Heart left ventricle (tissue), 16 donors: ENCODE measurements around the gene HBG2. TPM values are rescaled to one million over a fixed set of nuclear protein-coding genes. Genes with fewer than 3 reads are reported as not detected.

Experiments used
- ATAC-seq, 4 donors: fragments of 200-7000 bp; cut with Tn5 transposase; one replicate each; pipeline ENCODE4 v1.9.1; 2020 to 2022; ENCODE audit warnings: moderate library complexity in 4 of 4, mild to moderate bottlenecking in 3 of 4, moderate number of reproducible peaks in 1 of 4
- DNase-seq, 5 donors: peaks; one replicate each; pipeline ENCODE4 v3.0.0-alpha.2; 2020
- H3K27ac ChIP-seq, 12 donors: fragments of 200-600 bp; sonication (generic) in 4 of 12; one replicate each; pipeline versions ENCODE4 v1.5.0 to v1.8.0; 2016 to 2022; ENCODE audit warnings: mild to moderate bottlenecking in 2 of 12
- H3K27me3 ChIP-seq, 9 donors: fragments of 200-600 bp; sonication (generic) in 2 of 9; one replicate each; pipeline versions ENCODE4 v1.5.1 to v1.8.0; 2016 to 2022; ENCODE audit warnings: mild to moderate bottlenecking in 3 of 9
- H3K36me3 ChIP-seq, 9 donors: fragments of 200-600 bp; sonication (generic) in 2 of 9; one replicate each; pipeline versions ENCODE4 v1.5.0 to v1.8.0; 2018 to 2022; ENCODE audit warnings: mild to moderate bottlenecking in 2 of 9
- H3K4me1 ChIP-seq, 12 donors: fragments of 200-600 bp; sonication (generic) in 4 of 12; one replicate each; pipeline versions ENCODE4 v1.5.0 to v1.8.0; 2016 to 2022; ENCODE audit warnings: mild to moderate bottlenecking in 3 of 12
- H3K4me3 ChIP-seq, 12 donors: fragments of 200-600 bp; sonication (generic) in 4 of 12; one replicate each; pipeline versions ENCODE4 v1.5.0 to v1.8.0; 2017 to 2022; ENCODE audit warnings: mild to moderate bottlenecking in 9 of 12, moderate library complexity in 4 of 12
- H3K9me3 ChIP-seq, 12 donors: fragments of 200-600 bp; sonication (generic) in 4 of 12; one replicate each; pipeline versions ENCODE4 v1.5.0 to v1.8.0; 2016 to 2022; ENCODE audit warnings: mild to moderate bottlenecking in 1 of 12
- POLR2A ChIP-seq, 2 donors: fragments of 450-650 bp; IDR thresholded peaks; one replicate each; pipeline ENCODE4 v1.6.1; 2017; ENCODE audit warnings: antibody characterized with exemption in 2 of 2, mild to moderate bottlenecking in 2 of 2, moderate library complexity in 2 of 2
- WGBS, 4 donors: extraction: QIAGEN DNeasy Blood & Tissue Kit in 2 of 4; methylation state at CpG; one replicate each; pipeline versions ENCODE4 v1.1.5 to v1.1.7; 2013 to 2018; 5-methylcytosine and 5-hydroxymethylcytosine counted together
- intact Hi-C, 10 donors: fragments of 100-400 bp; cut with DNase I; formaldehyde crosslinking; loops; one replicate each; pipeline versions ENCODE4 v1.11.1 to v1.14.2; 2022
- polyA plus RNA-seq, 2 donors: library from polyadenylated mRNA; stranded (reverse); fragments of 200-250 nt; gene quantifications; one replicate each; pipeline ENCODE4 v1.2.3, GENCODE V29; 2013
- total RNA-seq, 9 donors: library from RNA; depleted of rRNA in 2 of 9; stranded (reverse); fragments of >200 nt in 2 of 9; fragmentation: NEBNext Ultra II Directional in 3 of 9; extraction: Animal tissue kit (Norgen Biotek cat#: 25700) in 3 of 9; gene quantifications; one replicate each; pipeline versions ENCODE4 v1.1.0 to v1.2.4, GENCODE V29; 2016 to 2023
- TF ChIP-seq, protein P1 (sequence below), 12 donors: fragments of 200-600 bp; sonication (generic) in 4 of 12; IDR thresholded peaks; one replicate each; pipeline versions ENCODE4 v1.5.0 to v1.8.0; 2018 to 2022; ENCODE audit warnings: antibody characterized with exemption in 12 of 12, mild to moderate bottlenecking in 5 of 12
- donor health status: ischemic (EF 13 %, LVEDD 7.1; RV severe dilation, severe dysfunction).
- donor health status: healthy with polysubstance abuse.
- donor health status: DM: no; HTN: yes; CAD: no.
- donor health status: DM: no; HTN: no; CAD: no.
- donor health status: ischemic (EF 25% LVEDD 6.9; RV normal size, moderate dysfunction).
- donor health status: ischemic (EF 25% LVEDD 5.7; RV mildly dilated, moderate dysfunction).
- donor health status: healthy.
- donor health status: DM: yes; HTN: yes; CAD: no.
- donor health status: ischemic (EF 35%, LVEDD 5.7; RV mildly dilated, moderate dysfunction).
- donor health status: nonischemic (EF 11% LVEDD 7.7; RV severe dilation, severe dysfunction).
- donor health status: DM: yes; HTN: yes; CAD: no.
- donor health status: PGD.
- donor health status: ischemic (EF 29% LVEDD 5.4; RV normal size, mild dysfunction).
- donor health status: nonischemic (EF 23%, LVEDD 6.1; RV moderate dilation, normal function).

The HBG2 gene
- total and polyA plus RNA-seq, 11 donors: 0.72 to 2.0 (median 1.9) TPM; not detected in 8

DNA sequence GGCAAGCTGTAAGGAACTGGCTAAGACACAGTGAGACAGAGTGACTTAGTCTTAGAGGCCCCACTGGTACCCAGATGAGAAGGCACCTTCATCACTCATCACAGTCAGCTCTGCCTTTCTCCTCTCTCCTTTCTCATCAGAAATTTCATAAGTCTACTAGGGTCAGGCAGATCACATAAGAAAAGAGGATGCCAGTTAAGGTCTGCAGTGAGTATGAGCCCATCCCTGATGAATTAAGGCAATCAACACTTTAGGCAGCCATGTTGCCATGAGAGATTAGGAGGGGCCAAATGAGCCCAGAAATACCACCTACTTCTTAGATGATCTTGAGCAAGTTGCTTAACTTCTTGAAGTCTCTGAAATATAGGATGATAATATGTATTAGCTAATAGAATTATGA, 27.0 kb upstream of the HBG2 start:
- Histone ChIP-seq H3K9me3 (no peaks in the 10 kb centered on the region), H3K4me1 (peaks cover 0 to 5% (median 0%) of the 10 kb centered on the region in 12 donors), H3K4me3 (no peak overlapping the region), H3K27ac (no peak overlapping the region), H3K27me3 (no peaks in the 10 kb centered on the region), H3K36me3 (no peaks in the 10 kb centered on the region)
- DNase-seq (no peak), ATAC-seq (no peak)
- intact Hi-C loops: no loop called here
- TF ChIP-seq, protein P1, sequence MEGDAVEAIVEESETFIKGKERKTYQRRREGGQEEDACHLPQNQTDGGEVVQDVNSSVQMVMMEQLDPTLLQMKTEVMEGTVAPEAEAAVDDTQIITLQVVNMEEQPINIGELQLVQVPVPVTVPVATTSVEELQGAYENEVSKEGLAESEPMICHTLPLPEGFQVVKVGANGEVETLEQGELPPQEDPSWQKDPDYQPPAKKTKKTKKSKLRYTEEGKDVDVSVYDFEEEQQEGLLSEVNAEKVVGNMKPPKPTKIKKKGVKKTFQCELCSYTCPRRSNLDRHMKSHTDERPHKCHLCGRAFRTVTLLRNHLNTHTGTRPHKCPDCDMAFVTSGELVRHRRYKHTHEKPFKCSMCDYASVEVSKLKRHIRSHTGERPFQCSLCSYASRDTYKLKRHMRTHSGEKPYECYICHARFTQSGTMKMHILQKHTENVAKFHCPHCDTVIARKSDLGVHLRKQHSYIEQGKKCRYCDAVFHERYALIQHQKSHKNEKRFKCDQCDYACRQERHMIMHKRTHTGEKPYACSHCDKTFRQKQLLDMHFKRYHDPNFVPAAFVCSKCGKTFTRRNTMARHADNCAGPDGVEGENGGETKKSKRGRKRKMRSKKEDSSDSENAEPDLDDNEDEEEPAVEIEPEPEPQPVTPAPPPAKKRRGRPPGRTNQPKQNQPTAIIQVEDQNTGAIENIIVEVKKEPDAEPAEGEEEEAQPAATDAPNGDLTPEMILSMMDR (IDR thresholded peaks at IDR 0.05): no peak
- TF ChIP-seq POLR2A (IDR thresholded peaks at IDR 0.05): no peak

DNA sequence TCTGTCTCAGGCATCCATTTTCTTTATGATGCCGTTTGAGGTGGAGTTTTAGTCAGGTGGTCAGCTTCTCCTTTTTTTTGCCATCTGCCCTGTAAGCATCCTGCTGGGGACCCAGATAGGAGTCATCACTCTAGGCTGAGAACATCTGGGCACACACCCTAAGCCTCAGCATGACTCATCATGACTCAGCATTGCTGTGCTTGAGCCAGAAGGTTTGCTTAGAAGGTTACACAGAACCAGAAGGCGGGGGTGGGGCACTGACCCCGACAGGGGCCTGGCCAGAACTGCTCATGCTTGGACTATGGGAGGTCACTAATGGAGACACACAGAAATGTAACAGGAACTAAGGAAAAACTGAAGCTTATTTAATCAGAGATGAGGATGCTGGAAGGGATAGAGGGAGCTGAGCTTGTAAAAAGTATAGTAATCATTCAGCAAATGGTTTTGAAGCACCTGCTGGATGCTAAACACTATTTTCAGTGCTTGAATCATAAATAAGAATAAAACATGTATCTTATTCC, 26.1 kb upstream of the HBG2 start:
- DNase-seq: peak in 3 of 5 donors; percentile 16 to 63 (median 38)
- peak in 3 of 4 donors; percentile 56 to 90 (median 80) for ATAC-seq
- H3K4me1 ChIP-seq: peaks cover 0 to 5% (median 0%) of the 10 kb centered on the region in 12 donors
- H3K27me3 ChIP-seq: no peaks in the 10 kb centered on the region
- intact Hi-C loops: no loop called here
- no peak overlapping the region for H3K4me3 ChIP-seq
- no peak overlapping the region for H3K27ac ChIP-seq
- H3K9me3 ChIP-seq: no peaks in the 10 kb centered on the region
- TF ChIP-seq POLR2A (IDR thresholded peaks at IDR 0.05): no peak
- TF ChIP-seq, protein P1 (IDR thresholded peaks at IDR 0.05): no peak
- no peaks in the 10 kb centered on the region for H3K36me3 ChIP-seq
- WGBS, 4 donors: 48 to 58% (median 53%) methylated on average over 3 of the region's 3 CpGs

DNA sequence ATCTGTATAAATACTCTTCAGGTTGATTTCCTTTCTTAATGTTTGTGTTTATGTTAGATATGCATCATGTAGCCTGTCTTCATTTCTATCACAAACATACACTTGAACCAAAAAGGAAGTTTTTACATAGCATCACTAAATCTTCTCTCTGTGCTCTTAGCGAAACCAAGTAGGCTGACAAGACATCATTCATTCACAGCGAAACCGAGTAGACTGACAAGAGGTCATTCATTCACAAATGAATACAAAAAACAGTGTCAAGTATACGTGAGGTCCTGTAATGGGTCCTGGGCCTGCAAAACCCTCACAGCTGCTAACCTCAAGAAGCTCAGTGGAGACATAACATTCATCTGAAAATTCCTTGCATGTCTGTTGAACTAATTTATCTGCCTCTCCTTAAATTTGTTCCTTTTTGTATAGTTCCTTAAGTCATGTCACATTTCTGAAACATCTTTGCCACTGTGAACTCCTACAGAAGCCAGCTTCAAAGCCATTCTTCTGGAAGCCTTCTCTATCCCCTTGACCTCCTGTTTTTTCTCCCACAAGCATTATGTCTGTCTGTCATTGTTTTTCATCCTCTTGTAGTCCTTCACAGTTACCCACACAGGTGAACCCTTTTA, 25.0 kb upstream of the HBG2 start:
- Histone ChIP-seq H3K9me3 (no peaks in the 10 kb centered on the region), H3K4me3 (no peak overlapping the region), H3K27ac (no peak overlapping the region), H3K36me3 (no peaks in the 10 kb centered on the region), H3K27me3 (no peaks in the 10 kb centered on the region), H3K4me1 (peaks cover 0 to 5% (median 0%) of the 10 kb centered on the region in 12 donors)
- DNase-seq (no peak), ATAC-seq (no peak)
- TF ChIP-seq, protein P1 (IDR thresholded peaks at IDR 0.05): no peak
- TF ChIP-seq POLR2A (IDR thresholded peaks at IDR 0.05): no peak
- 78 to 84% (median 81%) methylated on average over 4 of the region's 4 CpGs for WGBS, 4 donors
- intact Hi-C loops: no loop called here

DNA sequence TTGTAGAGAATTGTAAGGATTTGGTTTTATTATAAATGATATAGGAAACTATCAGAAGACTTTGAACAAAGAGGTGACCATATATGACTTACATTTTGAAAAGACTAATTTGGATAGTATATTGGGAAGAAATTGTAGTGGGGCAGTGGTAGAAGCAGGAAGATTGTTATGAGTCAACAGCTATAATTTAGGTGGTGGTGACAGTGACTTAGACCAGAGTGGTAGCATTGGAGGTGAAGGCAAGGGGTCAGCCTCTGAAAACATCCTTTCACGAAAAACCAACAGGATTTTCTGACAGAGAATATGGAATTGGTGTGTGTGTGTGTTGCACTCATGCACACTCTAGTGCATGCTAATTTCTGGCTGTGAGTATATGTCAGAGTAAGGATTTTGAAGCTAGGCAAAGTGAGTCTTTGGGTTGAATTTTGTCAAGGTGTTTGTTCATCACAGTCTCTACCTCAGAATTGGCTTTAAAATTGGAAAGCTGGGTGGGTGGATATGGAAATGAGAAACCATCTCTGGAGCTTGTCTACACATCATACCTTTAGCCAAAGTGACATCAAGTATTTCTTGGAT, 23.3 kb upstream of the HBG2 start:
- Histone ChIP-seq H3K36me3 (no peaks in the 10 kb centered on the region), H3K27ac (no peak overlapping the region), H3K27me3 (no peaks in the 10 kb centered on the region), H3K4me3 (no peak overlapping the region), H3K4me1 (peaks cover 0 to 5% (median 0%) of the 10 kb centered on the region in 12 donors), H3K9me3 (no peaks in the 10 kb centered on the region)
- DNase-seq (no peak), ATAC-seq (no peak)
- WGBS, 4 donors: 28 to 72% (median 67%) methylated on average over 1 of the region's 1 CpG
- intact Hi-C loops: no loop called here
- TF ChIP-seq POLR2A (IDR thresholded peaks at IDR 0.05): no peak
- TF ChIP-seq, protein P1 (IDR thresholded peaks at IDR 0.05): no peak
